Sigmoid colon (tissue), 3 donors: ENCODE results near the gene KNDC1.

Experiments
- CTCF ChIP-seq, 4 experiments: fragments of 450-650 bp in 3 of 4; fragments of 200-600 bp in 1 of 4; IDR thresholded peaks; one replicate each; pipeline ENCODE4 v1.5.1; 2016 to 2019; ENCODE audit warnings: antibody characterized with exemption in 4 of 4, mild to moderate bottlenecking in 3 of 4, moderate library complexity in 2 of 4
- POLR2A ChIP-seq, 2 donors: fragments of 450-650 bp; IDR thresholded peaks; one replicate each; pipeline ENCODE4 v1.6.1; 2016; ENCODE audit warnings: antibody characterized with exemption in 2 of 2, mild to moderate bottlenecking in 2 of 2, moderate library complexity in 2 of 2

GRCh38 chr10:133143546-133143945 lies 16.5 kb upstream of the KNDC1 start:
- TF ChIP-seq POLR2A (IDR thresholded peaks at IDR 0.05) (no peak), CTCF (IDR thresholded peaks at IDR 0.05) (no peak)
